Measurements from ENCODE around the gene MAGEF1.

DNA sequence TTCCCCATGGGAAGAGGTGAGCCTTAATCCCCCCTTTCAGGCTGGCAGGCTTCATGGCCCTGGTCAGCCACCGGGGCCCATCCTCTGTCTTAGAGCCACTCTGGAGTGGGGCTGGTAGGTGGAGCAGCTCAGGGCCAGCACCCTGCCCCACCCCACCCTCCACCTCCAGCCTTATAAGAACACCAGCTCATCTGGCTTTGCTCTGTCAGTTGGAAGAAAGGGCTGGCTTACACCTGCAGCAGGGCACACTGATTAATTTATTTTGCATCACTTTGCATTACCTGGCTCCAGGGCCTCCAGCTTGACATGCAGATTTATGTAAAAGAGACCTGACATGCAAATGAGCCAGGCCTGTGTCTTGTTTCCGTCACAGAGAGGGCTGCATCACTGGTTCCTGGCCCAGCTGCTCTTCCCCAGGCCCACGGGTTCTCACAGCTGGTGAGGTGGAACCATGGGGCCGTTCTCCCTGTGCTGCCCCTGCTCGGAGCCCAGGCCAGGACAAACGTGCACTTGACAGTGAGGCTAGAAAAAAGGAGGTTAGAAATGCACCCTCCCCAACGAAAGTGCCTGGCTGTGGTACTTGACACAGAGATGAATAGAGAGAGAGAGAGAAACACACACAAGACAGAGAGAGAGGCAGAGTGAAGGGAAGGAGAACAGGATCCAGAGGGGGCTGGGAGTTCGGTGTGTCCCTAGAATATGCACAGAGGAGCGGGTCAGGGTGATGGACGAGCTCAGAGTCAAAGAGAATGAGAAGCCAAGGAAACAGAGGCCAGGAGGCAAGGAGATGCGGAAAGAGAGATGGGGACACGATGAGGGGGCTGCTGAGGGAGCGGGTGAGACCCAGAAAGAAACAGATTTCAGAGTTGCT lies 44.5 kb upstream of the MAGEF1 start:
- TF ChIP-seq REST (IDR thresholded peaks at IDR 0.05; ENCODE audit: insufficient read depth in 1 of 2, low read depth in 2 of 2, low read length in 2 of 2) (no peak), POLR2AphosphoS5 (IDR thresholded peaks at IDR 0.05; ENCODE audit: low read depth, low read length) (no peak), TAF1 (IDR thresholded peaks at IDR 0.05; ENCODE audit: borderline replicate concordance, insufficient read depth, low read length) (no peak), FOXP2 (optimal IDR thresholded peaks at IDR 0.05; ENCODE audit: borderline replicate concordance, extremely low read depth, extremely low read length, insufficient read depth) (no peak)
